Measurements from ENCODE around the gene TRIM5. TPM values are rescaled to one million over a fixed set of nuclear protein-coding genes. Genes with fewer than 3 reads are reported as not detected.

The TRIM5 gene
- polyA plus RNA-seq, 1 experiment = 19.1 TPM

DNA sequence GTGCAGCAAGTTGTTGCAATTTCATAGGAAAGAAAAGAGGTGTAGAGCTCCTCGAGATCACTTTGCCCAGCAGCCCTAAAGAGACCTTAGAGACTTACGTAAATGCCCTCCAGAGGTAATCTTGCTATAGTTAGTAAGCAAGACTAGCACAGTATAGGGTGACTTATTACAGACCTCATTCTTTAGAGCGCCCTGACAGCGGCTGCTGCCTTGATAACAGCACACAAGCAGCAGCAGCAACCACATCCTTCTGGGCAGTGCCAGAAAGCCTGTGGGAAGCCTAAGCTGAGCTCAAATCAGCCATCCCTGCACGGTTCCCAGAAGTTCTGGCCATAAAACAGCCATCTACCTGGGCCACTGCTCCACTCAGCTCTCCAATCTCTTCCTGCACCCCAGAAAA, 28.8 kb upstream of the TRIM5 start:
- Histone ChIP-seq H3K36me3 (ENCODE audit: control insufficient read depth, insufficient read depth, low read length) (0 out of 2 replicates have a peak, but pooled peaks cover 2% of the 10 kb centered on the region), H3K27me3 (ENCODE audit: control insufficient read depth, insufficient read depth, low read length) (no peaks in the 10 kb centered on the region), H3K4me3 (ENCODE audit: low read depth, low read length) (no peak overlapping the region)
- no peak for DNase-seq (ENCODE audit: low read depth)
- ChIA-PET POLR2A (no interaction called here), CTCF (interaction anchor here (0.7 to 1.2 kb wide), 2 partner anchors 9 to 114 kb away, joined by 3 read pairs; no protein-coding TSS in a partner anchor)
- TF ChIP-seq, protein P1, sequence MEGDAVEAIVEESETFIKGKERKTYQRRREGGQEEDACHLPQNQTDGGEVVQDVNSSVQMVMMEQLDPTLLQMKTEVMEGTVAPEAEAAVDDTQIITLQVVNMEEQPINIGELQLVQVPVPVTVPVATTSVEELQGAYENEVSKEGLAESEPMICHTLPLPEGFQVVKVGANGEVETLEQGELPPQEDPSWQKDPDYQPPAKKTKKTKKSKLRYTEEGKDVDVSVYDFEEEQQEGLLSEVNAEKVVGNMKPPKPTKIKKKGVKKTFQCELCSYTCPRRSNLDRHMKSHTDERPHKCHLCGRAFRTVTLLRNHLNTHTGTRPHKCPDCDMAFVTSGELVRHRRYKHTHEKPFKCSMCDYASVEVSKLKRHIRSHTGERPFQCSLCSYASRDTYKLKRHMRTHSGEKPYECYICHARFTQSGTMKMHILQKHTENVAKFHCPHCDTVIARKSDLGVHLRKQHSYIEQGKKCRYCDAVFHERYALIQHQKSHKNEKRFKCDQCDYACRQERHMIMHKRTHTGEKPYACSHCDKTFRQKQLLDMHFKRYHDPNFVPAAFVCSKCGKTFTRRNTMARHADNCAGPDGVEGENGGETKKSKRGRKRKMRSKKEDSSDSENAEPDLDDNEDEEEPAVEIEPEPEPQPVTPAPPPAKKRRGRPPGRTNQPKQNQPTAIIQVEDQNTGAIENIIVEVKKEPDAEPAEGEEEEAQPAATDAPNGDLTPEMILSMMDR (IDR thresholded peaks at IDR 0.05; ENCODE audit: insufficient read depth, low read depth, low read length) = no peak

DNA sequence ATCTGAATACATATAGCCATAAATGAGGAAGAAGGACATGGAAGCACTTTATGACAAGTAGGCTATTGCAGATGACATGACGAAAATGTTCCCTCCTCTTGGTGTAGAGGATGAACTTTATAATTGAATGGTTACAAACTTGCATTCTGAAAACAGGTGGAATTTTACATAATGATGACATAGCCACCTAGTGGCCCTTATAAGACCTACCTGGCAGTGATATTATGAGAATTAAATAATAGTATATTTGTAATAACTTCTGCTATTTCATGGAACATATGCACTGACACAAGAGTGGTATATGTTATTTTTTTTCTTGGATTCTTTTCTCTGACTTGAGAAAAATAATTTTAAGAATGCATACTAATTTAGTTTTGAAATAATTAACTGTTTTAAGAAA, 27.6 kb upstream of the TRIM5 start:
- H3K27me3 ChIP-seq (ENCODE audit: control insufficient read depth, insufficient read depth, low read length) = no peaks in the 10 kb centered on the region
- POLR2A ChIA-PET = no interaction called here
- TF ChIP-seq, protein P1 (IDR thresholded peaks at IDR 0.05; ENCODE audit: insufficient read depth, low read depth, low read length) = peak; percentile 33; the same call in 1 of the 2 replicates
- no peak for DNase-seq (ENCODE audit: low read depth)
- CTCF ChIA-PET = no interaction called here
- H3K36me3 ChIP-seq (ENCODE audit: control insufficient read depth, insufficient read depth, low read length) = peaks cover 6% of the 10 kb centered on the region
- H3K4me3 ChIP-seq (ENCODE audit: low read depth, low read length) = no peak overlapping the region

DNA sequence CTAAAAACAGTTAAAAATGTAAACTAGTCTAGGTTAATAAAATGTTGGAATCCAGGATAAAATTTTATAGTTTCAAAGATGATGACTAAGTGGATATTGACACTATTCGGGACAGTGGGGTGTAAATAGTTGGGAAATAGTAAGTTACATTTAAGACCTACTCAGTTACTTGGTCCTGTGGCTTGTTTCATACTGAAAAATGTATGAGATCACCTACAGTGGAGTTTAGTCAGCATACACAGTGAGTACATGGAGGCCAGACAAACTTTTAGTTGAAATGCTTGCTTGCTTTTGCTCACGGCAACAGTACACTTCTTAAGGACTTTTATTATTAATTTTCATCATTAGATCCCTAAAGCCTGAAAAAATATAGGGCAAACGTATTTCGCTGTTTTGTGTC, 20.8 kb upstream of the TRIM5 start:
- Histone ChIP-seq H3K27me3 (ENCODE audit: control insufficient read depth, insufficient read depth, low read length) (no peaks in the 10 kb centered on the region), H3K4me3 (ENCODE audit: low read depth, low read length) (no peak overlapping the region), H3K36me3 (ENCODE audit: control insufficient read depth, insufficient read depth, low read length) (peaks cover 9% of the 10 kb centered on the region)
- CTCF ChIA-PET = no interaction called here
- TF ChIP-seq, protein P1 (IDR thresholded peaks at IDR 0.05; ENCODE audit: insufficient read depth, low read depth, low read length) = no peak
- POLR2A ChIA-PET = no interaction called here
- no peak for DNase-seq (ENCODE audit: low read depth)

DNA sequence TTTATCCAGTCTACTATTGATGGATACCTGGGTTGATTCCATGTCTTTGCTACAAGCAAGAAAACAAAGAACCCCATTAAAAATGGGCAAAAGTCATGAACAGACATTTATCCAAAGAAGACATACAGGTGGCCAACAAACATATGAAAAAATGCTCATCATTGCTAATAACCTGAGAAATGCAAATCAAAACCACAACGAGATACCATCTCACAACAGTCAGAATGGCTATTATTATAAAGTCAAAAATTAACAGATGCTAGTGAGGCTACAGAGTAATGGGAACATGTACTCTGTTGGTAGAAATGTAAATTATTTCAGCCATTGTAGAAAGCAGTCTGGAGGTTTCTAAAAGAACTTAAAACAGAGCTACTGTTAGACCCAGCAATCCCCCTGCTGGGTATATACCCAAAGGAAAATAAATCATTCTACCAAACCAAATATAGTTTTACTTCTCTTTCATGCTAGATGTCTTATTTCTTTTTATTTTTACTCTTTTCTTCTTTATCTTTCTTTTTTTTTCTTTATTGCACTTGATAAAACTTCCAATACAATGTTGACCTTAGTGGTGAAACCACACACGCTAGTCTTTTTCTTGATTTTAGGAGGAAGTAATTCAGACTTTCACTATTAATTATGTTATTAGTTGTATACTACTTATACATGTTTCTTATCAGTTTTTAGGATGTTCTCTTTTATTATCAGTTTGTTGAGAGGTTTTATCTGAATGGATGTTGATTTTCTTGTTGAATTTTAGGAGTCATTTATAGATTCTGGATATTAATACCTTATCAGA, 19.1 kb upstream of the TRIM5 start:
- Histone ChIP-seq H3K27me3 (ENCODE audit: control insufficient read depth, insufficient read depth, low read length) (no peaks in the 10 kb centered on the region), H3K36me3 (ENCODE audit: control insufficient read depth, insufficient read depth, low read length) (peaks cover 7% of the 10 kb centered on the region), H3K4me3 (ENCODE audit: low read depth, low read length) (no peak overlapping the region)
- TF ChIP-seq, protein P1 (IDR thresholded peaks at IDR 0.05; ENCODE audit: insufficient read depth, low read depth, low read length) = no peak
- CTCF ChIA-PET = interaction anchor here (1.5 kb wide), 1 partner anchor 9 kb away, joined by 3 read pairs; no protein-coding TSS in a partner anchor
- no peak for DNase-seq (ENCODE audit: low read depth)
- POLR2A ChIA-PET = no interaction called here

DNA sequence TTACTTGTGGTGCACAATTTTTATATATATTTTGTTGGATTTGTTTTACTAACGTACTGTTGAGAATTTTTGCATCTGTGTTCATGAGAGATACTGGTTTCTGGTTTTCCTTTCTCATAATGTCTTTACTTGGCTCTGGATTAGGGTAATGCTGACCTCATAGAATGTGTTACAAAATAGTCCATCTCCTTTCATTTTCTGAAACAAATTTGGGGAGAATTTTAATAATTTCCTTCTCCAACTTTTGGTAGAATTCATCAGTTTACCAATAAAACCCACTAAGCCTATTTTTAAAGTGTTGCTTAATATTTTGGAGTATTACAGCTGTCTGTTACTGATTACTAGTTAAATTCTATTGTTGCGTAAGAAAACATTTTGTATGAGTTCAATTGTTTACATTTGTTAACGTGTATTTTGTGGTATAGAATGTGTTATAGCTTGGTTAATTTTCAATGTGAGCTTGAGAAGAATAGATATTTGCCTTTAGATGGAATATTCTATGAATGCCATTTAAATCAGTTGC, 16.2 kb upstream of the TRIM5 start:
- ChIA-PET CTCF (no interaction called here), POLR2A (no interaction called here)
- DNase-seq (ENCODE audit: low read depth) = no peak
- TF ChIP-seq, protein P1 (IDR thresholded peaks at IDR 0.05; ENCODE audit: insufficient read depth, low read depth, low read length) = no peak
- Histone ChIP-seq H3K27me3 (ENCODE audit: control insufficient read depth, insufficient read depth, low read length) (no peaks in the 10 kb centered on the region), H3K4me3 (ENCODE audit: low read depth, low read length) (no peak overlapping the region), H3K36me3 (ENCODE audit: control insufficient read depth, insufficient read depth, low read length) (peaks cover 3% of the 10 kb centered on the region)

Measured in BJ (cell line).